ENCODE results near the gene PLCXD3. TPM values are rescaled to one million over a fixed set of nuclear protein-coding genes. Genes with fewer than 3 reads are reported as not detected.

PLCXD3 gene, protein sequence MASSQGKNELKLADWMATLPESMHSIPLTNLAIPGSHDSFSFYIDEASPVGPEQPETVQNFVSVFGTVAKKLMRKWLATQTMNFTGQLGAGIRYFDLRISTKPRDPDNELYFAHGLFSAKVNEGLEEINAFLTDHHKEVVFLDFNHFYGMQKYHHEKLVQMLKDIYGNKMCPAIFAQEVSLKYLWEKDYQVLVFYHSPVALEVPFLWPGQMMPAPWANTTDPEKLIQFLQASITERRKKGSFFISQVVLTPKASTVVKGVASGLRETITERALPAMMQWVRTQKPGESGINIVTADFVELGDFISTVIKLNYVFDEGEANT
- 0.06 and 0.11 TPM in 2 replicates for total RNA-seq (2014; rRNA removed)
- 0.01 TPM for polyA plus RNA-seq (2012)

DNA sequence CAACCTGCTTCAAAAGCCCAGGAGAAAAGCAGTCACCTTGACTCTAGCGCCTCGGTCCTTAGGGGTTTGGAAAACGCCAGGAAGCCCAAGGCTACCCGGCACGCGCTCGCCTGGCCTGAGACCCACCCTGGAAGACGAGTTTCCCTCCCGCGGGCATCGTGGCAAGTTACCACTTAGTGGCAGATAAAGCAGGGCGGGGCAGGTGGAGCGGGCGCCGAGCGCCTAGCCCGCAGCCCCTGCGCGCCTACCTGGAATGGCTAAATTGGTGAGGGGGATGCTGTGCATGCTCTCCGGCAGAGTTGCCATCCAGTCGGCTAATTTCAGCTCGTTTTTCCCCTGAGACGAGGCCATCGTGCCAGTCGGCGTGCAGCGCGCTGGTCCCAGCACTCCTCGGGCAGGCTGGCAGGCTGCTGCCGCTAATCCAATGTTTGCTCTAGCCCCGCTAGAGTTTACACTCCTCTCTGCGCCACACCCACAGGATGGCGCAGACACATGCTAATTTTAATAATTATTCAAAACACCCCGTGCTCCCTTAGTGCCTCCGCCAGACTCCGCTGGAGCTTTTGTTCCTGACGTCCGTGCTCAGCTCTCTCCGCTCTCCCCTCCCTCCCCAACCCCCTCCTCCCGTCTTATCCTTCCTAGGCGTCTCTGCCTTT lies at the start of gene PLCXD3:
Gene PLCXD3 (minus strand): TSS at position 426 of the 656 bp plus-strand sequence. CDS start 75 bp downstream, at position 351.
- no peak for DNase-seq (ENCODE audit: low read depth)

DNA sequence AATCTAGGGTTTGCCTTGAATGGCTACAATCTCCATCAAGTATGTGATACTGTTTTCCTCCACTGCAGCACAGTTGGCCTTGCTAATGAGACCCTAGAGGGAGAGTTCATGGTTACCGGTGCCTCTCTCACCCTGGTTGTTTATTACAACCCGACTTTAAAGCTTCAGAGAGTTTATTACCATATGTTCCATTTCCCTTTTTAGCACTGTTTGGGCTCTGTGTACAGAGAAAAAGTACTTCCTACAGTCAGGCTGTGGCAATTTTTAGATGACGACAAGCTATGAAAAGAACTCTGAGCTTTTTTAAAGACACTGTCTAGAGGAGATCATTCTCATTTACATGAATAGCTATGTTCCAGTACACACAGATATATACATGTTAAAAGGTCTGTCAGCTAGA lies 48.8 kb upstream of the PLCXD3 start:
- DNase-seq (ENCODE audit: low read depth): no peak

DNA sequence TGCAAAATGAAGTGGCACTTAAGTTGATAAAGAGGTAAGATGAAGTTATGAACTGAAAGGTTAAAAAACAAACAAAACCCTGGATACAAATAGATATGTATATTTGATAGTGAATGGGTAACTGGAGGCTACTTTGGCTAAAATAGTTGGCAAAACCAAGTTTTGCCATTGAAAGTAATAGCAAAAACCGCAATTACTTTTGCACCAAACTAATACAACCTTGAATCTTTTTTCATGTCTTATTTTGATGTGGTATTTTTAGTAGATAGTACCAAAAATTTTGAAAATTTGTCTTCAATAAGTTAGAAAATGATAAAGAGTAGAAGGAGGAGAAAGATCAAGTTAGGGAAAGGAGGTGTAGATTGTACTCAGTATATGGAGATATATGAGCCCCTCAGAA lies 47.9 kb upstream of the PLCXD3 start:
- no peak for DNase-seq (ENCODE audit: low read depth)

DNA sequence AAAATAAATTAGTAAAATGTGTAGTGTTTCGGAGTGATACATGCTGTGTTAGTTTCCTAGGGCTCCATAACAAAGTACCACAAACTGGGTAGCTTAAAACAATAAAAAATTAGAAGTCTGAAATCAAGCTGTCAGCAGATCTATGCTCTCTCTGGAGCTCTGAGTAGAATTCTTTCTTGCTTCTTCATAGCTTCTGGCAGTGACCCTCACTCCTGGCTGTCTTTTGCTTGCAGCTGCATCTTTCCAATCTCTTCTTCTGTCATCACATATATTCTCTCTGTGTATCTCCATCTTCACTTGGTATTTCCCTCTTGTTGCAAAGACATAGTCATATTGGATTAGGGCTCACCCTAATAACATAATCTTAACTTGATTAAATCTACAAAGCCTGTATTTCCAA lies 37.6 kb upstream of the PLCXD3 start:
- no peak for DNase-seq (ENCODE audit: low read depth)

DNA sequence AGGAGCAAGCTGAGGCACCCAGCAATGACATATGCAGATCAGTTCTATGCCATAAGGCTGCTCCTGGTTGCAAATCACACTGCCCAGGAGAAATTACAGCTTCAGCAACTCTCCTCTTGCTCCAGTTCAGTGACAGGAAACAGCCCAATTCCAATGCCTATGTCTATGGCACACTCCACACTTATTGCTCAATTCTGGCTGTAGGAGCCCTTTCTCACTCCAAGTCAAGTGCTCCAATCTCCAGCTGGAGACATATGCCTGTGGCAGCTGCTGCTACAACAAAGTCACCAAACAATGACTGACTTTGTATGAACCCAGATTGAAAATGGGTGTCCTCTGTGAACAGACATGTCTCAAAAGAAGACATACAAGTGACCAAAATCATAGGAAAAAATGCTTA lies 31.8 kb upstream of the PLCXD3 start:
- DNase-seq (ENCODE audit: low read depth): no peak

DNA sequence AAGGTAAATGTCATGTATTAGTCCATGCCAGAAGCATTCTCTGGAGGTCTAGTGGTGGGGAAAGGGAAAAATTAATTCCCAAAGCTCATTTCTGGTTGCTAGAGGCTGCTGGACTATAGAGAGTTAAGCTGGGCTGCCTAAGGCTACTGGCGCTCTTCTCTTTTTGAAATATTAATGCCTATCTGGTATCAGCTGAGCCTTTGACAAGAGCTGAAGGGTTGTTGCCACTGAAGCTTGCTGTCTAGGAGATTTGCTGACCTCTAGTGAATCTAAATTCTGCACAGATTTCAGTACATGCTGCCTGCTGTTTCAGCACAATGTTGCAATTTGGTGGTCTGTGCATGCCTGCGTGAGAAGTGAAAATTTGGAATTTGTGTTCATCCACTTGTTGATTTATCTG lies 29.1 kb upstream of the PLCXD3 start:
- no peak for DNase-seq (ENCODE audit: low read depth)

DNA sequence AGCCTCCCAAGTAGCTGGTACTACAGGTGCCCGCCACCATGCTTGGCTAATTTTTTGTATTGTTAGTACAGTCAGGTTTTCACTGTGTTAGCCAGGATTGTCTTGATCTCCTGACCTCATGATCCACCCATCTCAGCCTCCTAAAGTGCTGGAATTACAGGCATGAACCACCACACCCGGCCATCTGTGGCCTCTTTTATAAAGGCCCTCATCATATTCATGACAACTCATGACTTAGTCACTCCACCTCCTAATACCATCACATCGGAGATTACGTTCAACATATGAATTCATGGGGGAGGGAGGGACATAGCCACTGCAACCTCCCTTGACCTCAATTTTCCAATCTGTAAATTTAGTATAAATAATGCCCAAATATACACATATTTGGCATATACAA lies 27.2 kb upstream of the PLCXD3 start:
- DNase-seq (ENCODE audit: low read depth): no peak

DNA sequence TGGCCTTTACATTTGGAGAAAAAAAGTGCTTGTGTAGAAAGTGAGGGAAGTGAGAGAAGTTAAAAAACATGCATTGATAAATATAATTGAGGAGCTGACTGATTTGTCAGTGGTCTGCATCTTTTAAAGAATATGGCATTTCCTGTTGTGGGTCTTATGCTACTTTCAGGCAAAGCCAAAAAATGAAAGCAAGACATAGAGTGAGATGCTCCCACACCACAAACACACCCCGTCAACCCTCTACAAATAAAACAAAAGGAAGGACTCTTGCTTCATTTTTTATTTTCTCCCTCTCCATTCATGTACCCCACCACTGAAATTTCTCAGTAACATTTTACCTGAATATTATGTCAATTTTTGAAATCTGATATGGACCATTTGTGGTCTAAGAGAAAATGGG lies 22.1 kb upstream of the PLCXD3 start:
- no peak for DNase-seq (ENCODE audit: low read depth)

DNA sequence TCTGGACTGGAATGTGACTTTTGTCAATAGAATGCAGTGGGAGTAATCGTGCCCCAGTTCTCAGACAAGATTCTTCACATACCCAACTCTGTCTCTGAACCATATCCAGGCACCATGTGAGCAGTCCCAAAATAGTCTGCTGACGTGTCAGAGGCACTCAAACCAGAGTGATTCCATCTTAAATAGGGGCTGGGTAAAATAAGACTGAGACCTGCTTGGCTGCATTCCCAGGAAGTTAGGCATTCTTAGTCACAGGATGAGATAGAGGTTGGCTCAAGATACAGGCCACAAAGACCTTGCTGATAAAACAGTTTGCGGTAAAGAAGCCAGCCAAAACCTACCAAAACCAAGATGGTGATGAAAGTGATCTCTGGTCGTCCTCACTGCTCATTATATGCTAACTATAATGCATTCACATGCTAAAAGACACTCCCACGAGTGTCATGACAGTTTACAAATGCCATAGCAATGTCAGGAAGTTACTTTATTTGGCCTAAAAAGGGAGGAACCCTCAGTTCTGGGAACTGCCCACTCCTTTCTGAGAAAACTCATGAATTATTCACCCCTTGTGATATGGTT lies 16.9 kb upstream of the PLCXD3 start:
- peak; percentile 95 for DNase-seq (ENCODE audit: low read depth)

DNA sequence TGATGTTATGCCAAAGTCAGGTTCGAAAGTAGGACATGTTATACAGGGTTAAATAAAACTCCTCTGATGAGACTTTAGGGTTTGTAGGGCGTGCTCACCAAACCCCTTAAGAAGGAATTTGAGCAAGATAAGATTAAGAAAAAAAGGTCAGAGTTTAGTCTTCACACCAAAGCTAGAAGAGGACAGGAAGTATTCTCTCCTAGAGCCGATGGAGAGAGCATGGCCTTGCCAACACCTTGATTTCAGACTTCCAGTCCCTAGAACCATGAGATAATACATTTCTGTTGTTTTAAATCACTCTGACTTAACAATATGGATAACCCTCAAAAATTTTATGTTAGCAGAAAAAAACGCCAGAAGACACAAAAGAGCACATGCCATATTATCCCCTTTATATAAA lies 16.3 kb upstream of the PLCXD3 start:
- DNase-seq (ENCODE audit: low read depth): no peak

DNA sequence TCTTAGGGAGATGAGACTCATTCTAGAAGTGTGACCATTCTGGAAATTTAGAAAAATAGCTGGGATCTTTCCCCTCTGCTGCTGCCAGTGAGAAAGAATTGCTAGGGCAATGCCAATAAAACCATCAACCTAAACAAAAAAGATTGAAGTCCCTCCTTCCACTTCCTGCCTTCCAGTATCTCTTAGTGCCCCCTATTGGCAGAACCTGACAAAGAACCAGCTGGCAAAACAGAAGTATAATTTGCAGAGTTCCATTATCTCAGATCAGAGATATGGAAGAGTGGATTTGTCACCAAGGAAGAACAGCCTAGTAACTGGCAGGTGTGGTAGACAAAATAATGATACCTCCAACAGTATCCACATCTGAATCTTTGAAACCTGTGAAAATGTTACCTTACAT lies 13.8 kb upstream of the PLCXD3 start:
- peak; percentile 4 for DNase-seq (ENCODE audit: low read depth)

DNA sequence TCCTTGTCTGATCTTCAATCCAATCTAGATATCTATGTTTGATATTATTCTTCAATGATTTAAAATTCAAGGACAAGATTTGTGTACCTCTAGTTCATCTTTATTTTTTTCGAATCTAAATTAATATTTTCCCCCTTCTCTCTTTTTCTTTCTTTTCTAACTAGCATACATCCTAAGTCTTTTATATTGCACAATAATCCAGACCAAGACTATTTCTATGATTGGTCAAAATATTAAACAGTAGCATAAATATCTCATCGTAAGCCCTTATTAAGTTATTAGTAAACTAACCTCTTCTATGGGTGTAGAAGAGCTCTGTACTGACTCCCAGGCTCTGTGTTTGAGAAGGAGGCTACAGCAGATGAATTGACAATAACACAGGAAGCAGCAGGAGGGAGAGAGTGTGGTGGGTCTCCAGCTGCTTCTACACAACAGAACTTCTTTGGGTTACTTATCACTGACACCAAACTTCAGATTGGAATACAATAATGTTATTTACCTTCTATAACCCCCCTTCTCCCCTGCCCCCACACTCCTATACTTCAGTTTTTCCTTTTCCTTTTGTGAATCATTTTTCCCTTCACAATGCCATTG lies 11.9 kb upstream of the PLCXD3 start:
- no peak for DNase-seq (ENCODE audit: low read depth)

DNA sequence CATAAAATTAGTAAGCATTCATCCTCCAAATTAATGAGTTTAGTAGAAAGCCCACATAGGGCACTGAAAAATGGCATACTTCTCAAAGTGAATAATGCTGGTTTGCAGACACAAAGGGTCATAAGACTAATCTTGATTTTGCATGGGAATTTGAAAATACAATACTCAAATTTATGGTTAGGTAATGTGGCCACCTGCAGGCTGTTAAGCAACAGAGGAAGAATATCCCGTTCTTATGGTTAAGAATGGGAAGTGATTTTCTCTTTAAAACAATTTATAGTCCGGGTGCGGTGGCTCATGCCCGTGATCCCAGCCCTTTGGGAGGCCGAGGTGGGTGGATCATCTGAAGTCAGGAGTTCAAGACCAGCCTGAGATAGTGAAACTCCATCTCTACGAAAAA lies 9.4 kb upstream of the PLCXD3 start:
- no peak for DNase-seq (ENCODE audit: low read depth)

DNA sequence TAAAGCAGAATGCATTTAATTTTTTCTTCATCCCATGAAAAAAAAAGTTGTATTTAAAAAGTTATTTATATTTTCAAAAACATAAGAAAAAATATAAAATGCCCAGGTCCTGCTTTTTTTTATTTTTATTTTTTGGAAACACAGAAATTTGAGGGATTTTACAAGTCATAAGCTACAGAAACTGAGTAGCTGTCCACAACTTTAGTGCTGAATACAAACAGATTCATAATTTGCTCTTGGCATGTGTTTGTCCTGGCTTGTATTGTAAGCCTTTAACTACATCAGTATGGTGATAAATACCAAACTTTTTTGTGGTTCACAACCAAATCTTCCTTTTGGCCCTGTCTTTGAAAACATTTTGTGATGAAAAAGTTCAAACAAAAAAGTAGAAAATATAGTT lies 7.5 kb upstream of the PLCXD3 start:
- DNase-seq (ENCODE audit: low read depth): peak; percentile 18

DNA sequence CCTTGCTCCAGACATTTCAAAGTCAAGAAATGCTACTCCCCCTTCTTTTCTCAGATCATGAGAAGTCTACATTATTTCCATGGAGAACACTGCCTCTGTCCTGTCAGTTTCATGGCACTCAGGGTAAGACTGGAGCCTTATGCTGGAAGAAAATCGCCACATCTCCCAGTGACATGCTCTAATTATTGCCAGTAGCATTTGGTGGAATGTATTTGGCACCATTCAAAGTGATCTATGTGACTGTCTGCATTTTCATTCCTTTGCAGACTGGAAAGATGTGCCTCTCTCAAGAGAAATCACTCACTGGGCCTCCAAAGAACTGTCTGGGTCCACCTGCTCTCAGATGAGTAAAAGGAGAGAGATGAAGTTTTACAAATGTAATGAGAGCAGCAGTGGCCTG lies 840 bp upstream of the PLCXD3 start:
- DNase-seq (ENCODE audit: low read depth): no peak

DNA sequence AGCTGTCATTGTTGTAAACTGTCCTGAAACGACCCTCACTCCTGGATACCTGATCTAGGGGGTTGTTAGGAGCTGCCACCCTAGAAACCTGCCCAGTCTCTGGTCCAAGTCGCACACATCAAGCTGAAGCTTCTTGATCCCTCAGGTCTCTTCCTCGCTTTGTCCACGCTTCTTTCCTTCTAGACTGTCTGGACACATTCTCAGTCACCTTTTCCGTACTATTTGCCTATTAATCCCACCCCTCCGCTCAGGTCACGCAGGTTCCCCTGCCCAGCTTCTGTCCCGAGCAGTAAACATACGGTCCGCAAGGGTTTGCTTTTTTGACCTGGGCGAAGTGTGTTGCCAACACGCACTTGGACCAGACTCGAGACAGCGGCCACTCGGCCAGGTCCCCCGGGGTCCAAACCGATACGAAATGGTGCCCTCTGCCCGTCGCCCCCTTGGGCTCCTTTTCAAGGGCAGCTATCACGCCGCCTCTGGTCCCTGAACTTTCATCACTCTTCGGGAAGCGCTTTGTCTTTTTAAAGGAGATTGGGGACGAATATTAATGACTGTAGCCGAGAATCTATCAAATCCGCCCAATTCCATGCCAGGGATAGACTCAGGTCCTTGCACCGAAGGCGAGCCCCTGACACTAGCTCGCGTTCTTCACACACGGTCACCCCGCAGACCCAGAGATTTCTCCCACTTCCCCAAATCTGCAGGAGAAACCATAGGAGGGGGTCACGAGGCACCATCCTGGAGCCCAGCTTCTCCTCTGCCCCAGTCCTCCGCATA lies 814 bp downstream of the PLCXD3 start:
- no peak for DNase-seq (ENCODE audit: low read depth)

DNA sequence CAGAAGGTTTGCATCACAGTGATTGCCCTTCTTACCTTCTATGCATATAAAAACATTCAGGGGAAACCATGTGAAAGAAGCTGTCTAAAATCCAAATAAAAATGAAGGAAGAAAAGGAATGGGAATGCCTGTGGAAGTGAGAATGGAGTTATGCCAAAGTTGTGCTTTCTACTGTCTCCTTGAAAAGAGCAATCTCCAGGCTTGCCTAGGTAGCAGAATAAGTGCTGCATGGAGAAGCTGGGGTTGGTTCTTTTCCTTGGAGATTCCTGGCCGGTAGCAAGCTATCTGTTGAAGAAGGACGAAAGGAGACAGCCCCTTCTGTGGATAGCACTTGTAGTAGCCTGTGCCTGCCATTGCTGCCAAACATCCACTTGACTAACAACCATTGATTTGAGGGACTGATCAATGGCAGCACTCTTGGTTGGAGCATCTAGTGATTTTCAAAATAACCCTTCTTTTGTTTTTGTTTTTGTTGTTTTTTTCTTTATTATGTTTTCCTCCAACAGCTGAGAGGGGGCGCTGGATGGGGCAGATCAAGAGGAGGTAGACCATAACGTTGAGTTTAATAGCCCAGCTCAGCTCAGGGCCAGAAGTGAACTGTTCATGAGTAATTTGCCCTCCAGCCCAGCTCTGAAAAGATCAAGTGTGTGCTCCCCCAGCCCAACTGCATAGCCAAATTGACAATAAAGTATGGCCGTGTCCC lies 1.6 kb downstream of the PLCXD3 start:
- DNase-seq (ENCODE audit: low read depth): no peak

DNA sequence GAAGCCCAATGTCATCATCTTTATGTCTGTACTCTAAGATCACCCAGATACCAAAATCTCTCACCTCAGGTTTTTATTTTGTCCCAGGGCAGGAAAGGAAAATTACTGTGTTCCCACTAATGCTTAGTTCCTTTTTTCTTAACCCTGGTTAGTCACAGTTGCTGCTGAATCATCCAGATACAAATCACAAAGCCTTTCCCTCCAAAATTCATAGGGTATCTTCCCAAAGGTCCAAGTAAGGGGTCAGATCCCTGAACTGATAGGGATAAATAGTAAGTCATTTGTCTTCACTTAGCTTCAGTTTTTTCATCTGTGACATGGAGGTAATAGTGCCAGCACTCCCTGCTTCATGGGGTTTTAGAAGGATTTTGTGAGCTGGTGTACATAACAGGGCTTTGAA lies 2.2 kb downstream of the PLCXD3 start:
- DNase-seq (ENCODE audit: low read depth): no peak

DNA sequence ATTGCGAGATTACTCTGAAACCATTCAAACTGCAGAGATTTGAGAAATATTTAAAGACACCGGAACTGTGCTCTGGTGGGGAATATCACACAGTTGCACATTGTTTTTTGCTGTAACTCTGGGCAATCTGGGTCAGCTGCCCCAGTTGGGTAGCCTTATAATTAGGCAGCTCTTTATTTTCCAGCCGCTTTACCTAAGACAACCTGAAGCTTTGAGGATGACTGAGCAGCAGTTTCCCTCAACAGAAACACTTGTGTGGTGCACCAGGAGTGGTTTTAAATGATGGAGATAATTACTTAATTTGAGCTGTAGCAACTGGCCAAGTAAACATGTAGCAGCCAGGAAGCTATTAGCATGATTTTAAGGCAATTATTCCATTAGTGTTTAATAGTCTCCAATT lies 2.9 kb downstream of the PLCXD3 start:
- no peak for DNase-seq (ENCODE audit: low read depth)

DNA sequence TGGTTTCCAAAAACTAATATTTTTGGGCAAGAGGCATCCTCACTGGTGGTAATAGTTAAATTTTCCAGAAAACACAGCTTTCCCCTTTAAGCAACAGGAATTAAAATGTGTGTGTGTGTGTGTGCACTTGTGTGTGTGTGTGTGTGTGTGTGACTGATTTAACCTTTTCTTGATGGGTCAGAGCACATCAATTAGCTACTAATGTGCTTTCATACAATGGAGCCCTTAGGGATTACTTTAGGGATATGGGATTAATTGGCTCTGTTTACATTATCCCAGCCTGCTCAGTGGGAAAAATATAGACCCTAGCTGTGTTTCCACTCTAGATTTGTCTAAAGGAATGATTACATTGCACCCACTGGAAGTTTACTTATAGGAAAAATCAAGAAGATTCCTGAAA lies 6.5 kb downstream of the PLCXD3 start:
- DNase-seq (ENCODE audit: low read depth): no peak

DNA sequence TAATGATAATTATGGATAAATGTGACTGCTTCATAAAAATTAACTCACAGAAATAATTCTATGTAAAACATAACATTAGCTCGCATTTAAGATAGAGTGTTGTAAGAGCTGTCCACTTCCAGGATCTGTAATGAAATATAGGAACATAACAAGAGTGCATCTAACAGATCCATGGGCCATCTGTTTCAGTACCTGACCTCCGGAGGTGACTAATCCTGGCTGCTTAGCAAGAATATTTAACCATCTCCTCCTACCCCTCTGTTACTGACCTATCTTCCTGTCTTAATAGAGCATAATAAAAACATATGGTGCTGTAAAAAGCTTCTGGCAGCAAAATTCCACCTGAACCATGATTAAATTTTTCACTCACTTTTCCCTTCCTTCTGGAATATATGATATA lies 7.1 kb downstream of the PLCXD3 start:
- DNase-seq (ENCODE audit: low read depth): no peak

Data from LHCN-M2 (cell line).